GM13977 (cell line): Measurements from ENCODE around the gene CDIPT.

Experiments
- DNase-seq: peaks from one replicate; pipeline ENCODE4 v3.0.0; 2012; ENCODE audit warnings: low spot score
- CTCF ChIP-seq: IDR thresholded peaks from 2 replicates; pipeline ENCODE4 v1.5.1; 2012; ENCODE audit warnings: mild to moderate bottlenecking, control low read depth; ENCODE audit not compliant: insufficient read depth; ENCODE audit errors: extremely low read depth, missing control alignments
- in situ Hi-C: fragments of 300-500 bp; cut with MboI; formaldehyde crosslinking; loops from one replicate; pipeline ENCODE4 v1.12.0; 2022; ENCODE audit warnings: low sequenced_read_pairs, low pct_unique_long_range_greater_than_20kb, mixed read lengths, inconsistent platforms; ENCODE audit not compliant: unreplicated experiment

CDIPT gene

DNA sequence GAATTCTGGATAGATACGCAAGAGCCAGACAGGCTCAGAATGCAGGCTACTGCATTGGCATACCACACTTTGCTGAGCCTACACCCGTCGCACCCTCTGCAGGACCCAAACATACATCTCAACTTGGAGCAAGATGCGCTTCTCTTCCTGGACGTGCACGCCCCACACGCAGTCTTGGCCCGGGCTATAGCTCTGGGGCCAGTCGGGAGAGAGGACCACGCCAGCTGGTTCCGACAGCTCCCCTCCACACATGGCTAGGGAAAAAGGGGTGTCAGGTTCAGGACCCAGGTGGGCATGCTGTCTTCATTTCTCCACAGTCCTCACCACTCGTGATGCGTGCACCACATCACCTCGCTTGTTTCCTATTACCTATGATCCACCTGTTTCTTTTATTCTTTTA, 15.1 kb upstream of the CDIPT start:
- no peak for DNase-seq
- no peak for TF ChIP-seq CTCF
- in situ Hi-C loops, result no loop called here

DNA sequence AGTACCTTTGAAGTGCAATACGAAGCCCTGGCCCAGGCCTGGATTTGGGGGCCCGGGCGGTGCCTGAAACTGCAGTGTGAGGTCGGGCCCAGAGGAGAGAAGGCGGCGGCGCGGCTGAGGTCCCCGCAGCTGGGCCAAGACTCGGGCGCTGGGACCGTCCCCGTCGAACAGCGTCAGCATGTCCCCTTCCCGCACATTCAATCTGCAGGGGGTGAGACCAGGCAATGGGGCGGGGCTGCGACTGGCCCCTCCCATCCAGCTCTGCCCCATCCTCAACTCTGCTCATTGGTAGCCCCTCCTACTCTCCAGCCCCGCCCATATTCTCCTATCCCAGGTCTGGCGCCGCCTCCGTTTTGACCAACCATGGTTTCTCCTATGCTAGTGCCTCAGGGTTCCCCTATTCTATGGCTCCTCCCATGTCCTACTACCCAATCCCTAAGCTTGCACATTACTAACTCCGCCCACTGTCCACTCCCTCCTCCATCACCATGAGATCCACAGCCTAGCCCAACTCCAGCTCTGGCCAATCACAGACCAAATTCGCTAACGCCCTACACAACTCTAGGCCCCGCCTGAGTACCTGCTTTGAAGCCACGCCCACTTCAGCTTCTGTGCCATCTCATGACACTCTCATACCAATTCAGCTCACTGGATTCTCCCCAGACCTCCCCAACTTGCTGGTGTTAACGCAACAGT, 14.4 kb upstream of the CDIPT start:
- in situ Hi-C loops, result no loop called here

GRCh38 chr16:29876594-29877249, 13.7 kb upstream of the CDIPT start:
- TF ChIP-seq CTCF, result no peak
- in situ Hi-C loops, result no loop called here
- DNase-seq, result no peak

More for the DNA sequence above, 14.4 kb upstream of the CDIPT start:
- TF ChIP-seq CTCF, result no peak
- peak; percentile 72 for DNase-seq

GRCh38 chr16:29876217-29876593, 13.2 kb upstream of the CDIPT start:
- no peak for DNase-seq
- no peak for TF ChIP-seq CTCF
- in situ Hi-C loops, result no loop called here

GRCh38 chr16:29875206-29875605, 12.2 kb upstream of the CDIPT start:
- in situ Hi-C loops, result no loop called here
- no peak for DNase-seq
- no peak for TF ChIP-seq CTCF

GRCh38 chr16:29873319-29873718, 10.3 kb upstream of the CDIPT start:
- in situ Hi-C loops, result no loop called here
- DNase-seq, result no peak
- no peak for TF ChIP-seq CTCF
